OCI-LY7 (cell line): Measurements from ENCODE around the gene YIF1B. TPM values are rescaled to one million over a fixed set of nuclear protein-coding genes. Genes with fewer than 3 reads are reported as not detected.
A peak's percentile ranks its signal among the peaks of the same experiment; 100 is the strongest.

Experiments used
- BruUV-seq: library from RNA; stranded (reverse); fragments of 400-500 nt; replicated peaks from 2 replicates; lab custom pipeline; 2021; lab: Mats Ljungman, UMichigan
- CTCF ChIA-PET: fragments of 300-600 bp; sonication (Branson Sonifier 250); formaldehyde crosslinking; loops from one replicate; lab custom pipeline; 2022; ENCODE audit warnings: antibody characterized with exemption; ENCODE audit not compliant: unreplicated experiment; lab: Charles Lee
- POLR2A ChIA-PET: fragments of 300-600 bp; sonication (Branson Sonifier 250); formaldehyde crosslinking; loops from one replicate; lab custom pipeline; 2022; ENCODE audit warnings: antibody characterized with exemption; lab: Charles Lee
- DNase-seq: peaks from one replicate; pipeline ENCODE4 v3.0.0-alpha.2; 2015; ENCODE audit warnings: low spot score
- H2AFZ ChIP-seq: fragments of 200-600 bp; sonication (generic), shearing (Covaris generic); 2 replicates; pipeline ENCODE4 v1.6.1; 2014; ENCODE audit warnings: mild to moderate bottlenecking, antibody characterized with exemption, low read length, moderate library complexity
- H3K27ac ChIP-seq: fragments of 200-600 bp; sonication (generic); 2 replicates; pipeline ENCODE4 v1.5.1; 2014; ENCODE audit warnings: mixed run types, low read depth, mild to moderate bottlenecking, moderate library complexity, low read length, inconsistent platforms; ENCODE audit not compliant: poor library complexity, severe bottlenecking
- H3K36me3 ChIP-seq: fragments of 200-600 bp; sonication (generic); 2 replicates; pipeline ENCODE4 v1.6.1; 2014; ENCODE audit warnings: mild to moderate bottlenecking, antibody characterized with exemption, low read length, moderate library complexity, mixed read lengths; ENCODE audit not compliant: insufficient read depth
- H3K4me1 ChIP-seq: fragments of 200-600 bp; sonication (generic); 2 replicates; pipeline ENCODE4 v1.5.1; 2014; ENCODE audit warnings: mild to moderate bottlenecking, low read length; ENCODE audit not compliant: insufficient read depth, poor library complexity, severe bottlenecking
- H3K4me2 ChIP-seq: fragments of 200-600 bp; sonication (generic); 2 replicates; pipeline ENCODE4 v1.6.1; 2014; ENCODE audit warnings: mild to moderate bottlenecking, low read length
- H3K4me3 ChIP-seq: fragments of 200-600 bp; sonication (generic); 2 replicates; pipeline ENCODE4 v1.5.1; 2014; ENCODE audit warnings: mild to moderate bottlenecking, low read depth, low read length; ENCODE audit not compliant: poor library complexity, severe bottlenecking
- H3K79me2 ChIP-seq: fragments of 200-600 bp; sonication (generic); 2 replicates; pipeline ENCODE4 v1.6.1; 2016; ENCODE audit warnings: low read depth, mild to moderate bottlenecking, low read length, moderate library complexity, mixed read lengths; ENCODE audit not compliant: insufficient read depth
- H3K9me2 ChIP-seq: fragments of 200-600 bp; sonication (generic); 2 replicates; pipeline ENCODE4 v1.6.1; 2016; ENCODE audit warnings: mild to moderate bottlenecking, low read length, mixed read lengths; ENCODE audit not compliant: insufficient read depth
- H3K9me3 ChIP-seq: fragments of 200-600 bp; sonication (generic); 2 replicates; pipeline ENCODE4 v1.6.1; 2014; ENCODE audit warnings: mild to moderate bottlenecking, mixed run types, low read length, mixed read lengths
- H4K20me1 ChIP-seq: fragments of 200-600 bp; sonication (generic); 2 replicates; pipeline ENCODE4 v1.6.1; 2014; ENCODE audit warnings: mild to moderate bottlenecking, antibody characterized with exemption, low read length, moderate library complexity, mixed read lengths; ENCODE audit not compliant: insufficient read depth
- CTCF ChIP-seq: fragments of 200-600 bp; sonication (generic); conservative IDR thresholded peaks from 2 replicates; pipeline ENCODE4 v1.5.1; 2014; ENCODE audit warnings: mild to moderate bottlenecking, antibody characterized with exemption, low read length, moderate library complexity, mixed read lengths
- EZH2phosphoT487 ChIP-seq: fragments of 200-600 bp; sonication (generic); IDR thresholded peaks from 2 replicates; pipeline ENCODE4 v1.6.1; 2018; ENCODE audit warnings: low read depth, borderline replicate concordance, mild to moderate bottlenecking, mixed run types, antibody characterized with exemption, low read length, moderate library complexity, mixed read lengths
- intact Hi-C: fragments of 100-400 bp; cut with micrococcal nuclease; formaldehyde crosslinking; loops from one replicate; pipeline ENCODE4 v1.10.0; 2022; ENCODE audit not compliant: unreplicated experiment
- total RNA-seq, 2 experiments: library from RNA; depleted of rRNA in 1 of 2; stranded (reverse); fragments of >200 nt in 1 of 2; shearing (Covaris generic) in 1 of 2; gene quantifications; 2 replicates each; pipeline ENCODE4 v1.2.3, GENCODE V29; 2014 to 2022

YIF1B gene
- total RNA-seq, 2 experiments from 2014 or later = 64.3 to 68.3 TPM

- H3K27ac ChIP-seq = no peak overlapping the region
- H3K79me2 ChIP-seq = no peaks in the 10 kb centered on the region
- no peaks in the 10 kb centered on the region for H3K36me3 ChIP-seq
- POLR2A ChIA-PET = interaction anchor here (0.6 to 1.8 kb wide), 2 partner anchors 13 to 139 kb away, joined by 3 to 10 read pairs; partner anchors contain the start of gene PSMD8
- H3K9me3 ChIP-seq = no peaks in the 10 kb centered on the region
- no peaks in the 10 kb centered on the region for H3K9me2 ChIP-seq
- no peak for DNase-seq
- peaks cover 11% of the 10 kb centered on the region for H3K4me1 ChIP-seq
- no TSS peak for BruUV-seq
- H4K20me1 ChIP-seq = no peaks in the 10 kb centered on the region
- H3K4me2 ChIP-seq = peak overlapping the region; percentile 90
- CTCF ChIA-PET = interaction anchor here (0.6 kb wide), 1 partner anchor 41 kb away, joined by 4 read pairs; no protein-coding TSS in a partner anchor
- H3K4me3 ChIP-seq = peak overlapping the region; percentile 71
- intact Hi-C loops = no loop called here
- TF ChIP-seq CTCF = no peak
- no peak for TF ChIP-seq EZH2phosphoT487
- 0 out of 2 replicates have a peak overlapping the region, but pooled peaks have one; percentile 32 for H2AFZ ChIP-seq
Observed at GRCh38 chr19:38360839-38361631, 45.3 kb upstream of the YIF1B start.

GRCh38 chr19:38360351-38360750 is 44.6 kb upstream of the YIF1B start:
- intact Hi-C loops = no loop called here
- ChIA-PET POLR2A (interaction anchor here (0.6 to 1.8 kb wide), 2 partner anchors 14 to 139 kb away, joined by 3 to 10 read pairs; partner anchors contain the start of gene PSMD8), CTCF (no interaction called here)
- H3K79me2 ChIP-seq = no peaks in the 10 kb centered on the region
- peaks cover 11% of the 10 kb centered on the region for H3K4me1 ChIP-seq
- H3K4me3 ChIP-seq = no peak overlapping the region
- no peaks in the 10 kb centered on the region for H3K36me3 ChIP-seq
- H3K9me3 ChIP-seq = no peaks in the 10 kb centered on the region
- TF ChIP-seq CTCF (no peak), EZH2phosphoT487 (no peak)
- H3K9me2 ChIP-seq = no peaks in the 10 kb centered on the region
- no peak overlapping the region for H3K27ac ChIP-seq
- peak; percentile 54 for DNase-seq
- H4K20me1 ChIP-seq = no peaks in the 10 kb centered on the region
- no TSS peak for BruUV-seq
- no peak overlapping the region for H3K4me2 ChIP-seq
- no peak overlapping the region for H2AFZ ChIP-seq
